ENCODE measurements around the gene USP26.

- TF ChIP-seq POLR2A (IDR thresholded peaks at IDR 0.05): no peak
- TF ChIP-seq CTCF (IDR thresholded peaks at IDR 0.05): no peak
These were observed at the start of gene USP26 for GRCh38 chrX:133097031-133097430.
